Fibroblast of lung (primary cell): ENCODE measurements around the gene GAS2L2. TPM values are rescaled to one million over a fixed set of nuclear protein-coding genes. Genes with fewer than 3 reads are reported as not detected.
A peak's percentile ranks its signal among the peaks of the same experiment; 100 is the strongest.
"Not testable (repeated sequence)": the region's sequence is repeated elsewhere in the genome, so short reads cannot be mapped to it uniquely, and the experiment has no call there.

Experiments
- DNase-seq, 2 donors: peaks; one replicate each; pipeline versions ENCODE4 v3.0.0 to v3.0.0-alpha.2; 2010; ENCODE audit warnings: low read depth in 2 of 2
- H2AFZ ChIP-seq: 2 replicates; pipeline ENCODE4 v1.5.1; 2012; ENCODE audit warnings: low read length, control low read depth, inconsistent platforms
- H3K27ac ChIP-seq: 2 replicates; pipeline ENCODE4 v1.5.1; 2011; ENCODE audit warnings: low read length, control low read depth; ENCODE audit not compliant: insufficient read depth
- H3K27me3 ChIP-seq: 2 replicates; pipeline ENCODE4 v1.5.1; 2011; ENCODE audit warnings: mild to moderate bottlenecking, low read length; ENCODE audit not compliant: control insufficient read depth, insufficient read depth
- H3K36me3 ChIP-seq: 2 replicates; pipeline ENCODE4 v1.5.1; 2011; ENCODE audit warnings: low read length; ENCODE audit not compliant: control insufficient read depth, insufficient read depth
- H3K4me1 ChIP-seq: 2 replicates; pipeline ENCODE4 v1.5.1; 2011; ENCODE audit warnings: low read length; ENCODE audit not compliant: control insufficient read depth, insufficient read depth; ENCODE audit errors: extremely low read depth
- H3K4me2 ChIP-seq: 2 replicates; pipeline ENCODE4 v1.5.1; 2011; ENCODE audit warnings: low read length, control low read depth; ENCODE audit not compliant: insufficient read depth; ENCODE audit errors: extremely low read depth
- H3K4me3 ChIP-seq, 4 experiments: fragments of 200-600 bp in 1 of 4; sonication (generic) in 1 of 4; replicated peaks in 1 of 4; 2 replicates each; pipeline ENCODE4 v1.5.1; 2011 to 2016; ENCODE audit warnings: low read length in 4 of 4, low read depth in 3 of 4, mild to moderate bottlenecking in 3 of 4, control low read depth in 2 of 4, inconsistent platforms in 1 of 4, mixed read lengths in 1 of 4; ENCODE audit not compliant: insufficient read depth in 1 of 4; ENCODE audit errors: control extremely low read depth in 1 of 4
- H3K79me2 ChIP-seq: 2 replicates; pipeline ENCODE4 v1.5.1; 2012; ENCODE audit warnings: mild to moderate bottlenecking, low read length, inconsistent platforms; ENCODE audit not compliant: control insufficient read depth, insufficient read depth
- H3K9ac ChIP-seq: 2 replicates; pipeline ENCODE4 v1.5.1; 2011; ENCODE audit warnings: mild to moderate bottlenecking, low read length, control low read depth; ENCODE audit not compliant: insufficient read depth
- H3K9me3 ChIP-seq: 2 replicates; pipeline ENCODE4 v1.5.1; 2012; ENCODE audit warnings: low read depth, low read length; ENCODE audit not compliant: control insufficient read depth, insufficient read depth
- H4K20me1 ChIP-seq: 2 replicates; pipeline ENCODE4 v1.5.1; 2011; ENCODE audit warnings: low read length; ENCODE audit not compliant: control insufficient read depth, insufficient read depth; ENCODE audit errors: extremely low read depth
- EZH2 ChIP-seq: IDR thresholded peaks from 2 replicates; pipeline ENCODE4 v1.5.1; 2012; ENCODE audit warnings: low read length, control low read depth, mild to moderate bottlenecking; ENCODE audit errors: missing control alignments
- polyA plus RNA-seq, 2 donors: library from polyadenylated mRNA; depleted of rRNA in 1 of 2; stranded (reverse) in 1 of 2; unstranded in 1 of 2; fragments of >200 nt; gene quantifications; 2 replicates each; pipeline ENCODE4 v1.2.1, GENCODE V29; 2011 to 2012; ENCODE audit warnings: missing spikeins in 1 of 2
- total RNA-seq: library from RNA; depleted of rRNA; stranded (reverse); fragments of >200 nt; gene quantifications from 2 replicates; pipeline ENCODE4 v1.2.1, GENCODE V29; 2014
- TF ChIP-seq, protein P1 (sequence below), 2 donors: IDR thresholded peaks in 1 of 2; conservative IDR thresholded peaks in 1 of 2; 1 replicate in 1 of 2; 2 replicates in 1 of 2; pipeline ENCODE4 v1.5.1; 2011 to 2012; ENCODE audit warnings: low read length in 2 of 2, control low read depth in 1 of 2, inconsistent platforms in 1 of 2, low read depth in 1 of 2, mild to moderate bottlenecking in 1 of 2

Gene GAS2L2
- total and polyA plus RNA-seq, 2 donors (not counting 1 experiment from before 2014, with no cell fraction given): not detected

DNA sequence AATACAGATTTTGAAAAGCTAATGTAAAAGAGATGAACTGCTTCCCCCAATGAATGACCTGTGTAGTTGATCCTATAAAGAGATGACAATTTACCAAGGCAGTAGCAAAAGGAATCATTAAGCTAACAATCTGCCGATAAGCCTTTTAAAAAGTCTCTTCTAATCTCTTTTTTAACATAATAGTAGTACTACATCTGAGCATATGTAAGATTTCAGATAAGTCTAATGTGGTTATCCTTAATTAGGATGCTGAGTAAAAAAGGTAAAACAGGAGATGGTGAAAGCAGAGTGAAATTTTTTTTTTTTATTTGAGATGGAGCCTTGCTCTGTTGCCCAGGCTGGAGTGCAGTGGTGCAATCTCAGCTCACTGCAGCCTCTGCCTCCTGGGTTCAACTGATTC lies 47.8 kb downstream of the GAS2L2 start:
- no peak for TF ChIP-seq EZH2
- no peaks in the 10 kb centered on the region for H3K27me3 ChIP-seq
- DNase-seq: no peak
- H3K4me2 ChIP-seq: no peak overlapping the region
- peaks cover 1% of the 10 kb centered on the region for H3K36me3 ChIP-seq
- no peak overlapping the region for H3K4me3 ChIP-seq
- no peaks in the 10 kb centered on the region for H4K20me1 ChIP-seq
- no peak overlapping the region for H3K9ac ChIP-seq
- no peak overlapping the region for H3K27ac ChIP-seq
- no peak overlapping the region for H2AFZ ChIP-seq
- no peaks in the 10 kb centered on the region for H3K4me1 ChIP-seq
- no peaks in the 10 kb centered on the region for H3K79me2 ChIP-seq
- H3K9me3 ChIP-seq: no peaks in the 10 kb centered on the region

DNA sequence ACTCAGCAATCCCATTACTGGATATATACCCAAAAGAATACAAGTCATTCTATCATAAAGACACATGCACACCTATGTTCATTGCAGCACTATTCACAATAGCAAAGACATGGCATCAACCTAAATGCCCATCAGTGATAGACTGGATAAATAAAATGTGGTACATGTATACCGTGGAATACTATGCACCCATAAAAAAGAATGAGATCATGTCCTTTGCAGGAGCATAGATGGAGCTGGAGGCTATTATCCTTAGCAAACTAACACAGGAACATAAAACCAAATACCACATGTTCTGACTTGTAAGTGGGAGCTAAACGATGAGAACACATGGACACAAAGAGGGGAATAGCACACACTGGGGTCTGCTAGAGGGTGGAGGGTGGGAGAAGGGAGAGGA lies 49.7 kb downstream of the GAS2L2 start:
- not testable (repeated sequence) for H3K9me3 ChIP-seq, H3K4me1 ChIP-seq, H3K27me3 ChIP-seq, H4K20me1 ChIP-seq, H3K4me2 ChIP-seq, DNase-seq, H2AFZ ChIP-seq, H3K79me2 ChIP-seq, H3K36me3 ChIP-seq, H3K4me3 ChIP-seq, H3K9ac ChIP-seq, H3K27ac ChIP-seq

DNA sequence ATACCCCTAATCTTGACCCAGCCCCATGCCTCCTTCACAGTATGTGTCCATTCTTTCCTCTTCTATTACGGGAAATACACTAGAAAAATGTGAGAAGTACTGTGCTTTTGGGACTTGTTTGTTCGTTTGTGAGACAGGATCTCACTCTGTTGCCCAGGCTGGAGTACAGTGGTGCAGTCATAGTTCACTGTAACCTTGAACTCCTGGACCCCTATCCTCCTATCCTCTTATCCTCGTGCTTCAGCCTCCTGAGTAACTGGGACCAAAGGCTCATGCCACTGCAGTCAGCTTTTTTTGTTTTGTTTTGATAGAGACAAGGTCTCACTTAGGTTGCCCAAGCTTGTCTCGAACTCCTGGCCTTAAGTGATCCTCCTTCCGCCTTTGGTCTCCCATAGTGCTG lies 51.5 kb downstream of the GAS2L2 start:
- Histone ChIP-seq H3K79me2 (no peaks in the 10 kb centered on the region), H3K27ac (no peak overlapping the region), H3K4me3 (no peak overlapping the region), H3K36me3 (no peaks in the 10 kb centered on the region), H4K20me1 (no peaks in the 10 kb centered on the region), H3K4me2 (no peak overlapping the region), H3K9me3 (no peaks in the 10 kb centered on the region), H3K4me1 (no peaks in the 10 kb centered on the region), H3K9ac (no peak overlapping the region), H3K27me3 (no peaks in the 10 kb centered on the region), H2AFZ (no peak overlapping the region)
- TF ChIP-seq, protein P1, sequence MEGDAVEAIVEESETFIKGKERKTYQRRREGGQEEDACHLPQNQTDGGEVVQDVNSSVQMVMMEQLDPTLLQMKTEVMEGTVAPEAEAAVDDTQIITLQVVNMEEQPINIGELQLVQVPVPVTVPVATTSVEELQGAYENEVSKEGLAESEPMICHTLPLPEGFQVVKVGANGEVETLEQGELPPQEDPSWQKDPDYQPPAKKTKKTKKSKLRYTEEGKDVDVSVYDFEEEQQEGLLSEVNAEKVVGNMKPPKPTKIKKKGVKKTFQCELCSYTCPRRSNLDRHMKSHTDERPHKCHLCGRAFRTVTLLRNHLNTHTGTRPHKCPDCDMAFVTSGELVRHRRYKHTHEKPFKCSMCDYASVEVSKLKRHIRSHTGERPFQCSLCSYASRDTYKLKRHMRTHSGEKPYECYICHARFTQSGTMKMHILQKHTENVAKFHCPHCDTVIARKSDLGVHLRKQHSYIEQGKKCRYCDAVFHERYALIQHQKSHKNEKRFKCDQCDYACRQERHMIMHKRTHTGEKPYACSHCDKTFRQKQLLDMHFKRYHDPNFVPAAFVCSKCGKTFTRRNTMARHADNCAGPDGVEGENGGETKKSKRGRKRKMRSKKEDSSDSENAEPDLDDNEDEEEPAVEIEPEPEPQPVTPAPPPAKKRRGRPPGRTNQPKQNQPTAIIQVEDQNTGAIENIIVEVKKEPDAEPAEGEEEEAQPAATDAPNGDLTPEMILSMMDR (conservative IDR thresholded peaks at IDR 0.05 in 1 of 2, IDR thresholded peaks at IDR 0.05 in 1 of 2; ENCODE audit: low read depth in 1 of 2, low read length in 2 of 2): no peak
- no peak for DNase-seq

GRCh38 chr17:35700150-35700549 lies 52.9 kb downstream of the GAS2L2 start:
- H3K27ac ChIP-seq: no peak overlapping the region
- no peaks in the 10 kb centered on the region for H4K20me1 ChIP-seq
- H3K9me3 ChIP-seq: no peaks in the 10 kb centered on the region
- no peak overlapping the region for H3K4me2 ChIP-seq
- H3K79me2 ChIP-seq: no peaks in the 10 kb centered on the region
- H3K9ac ChIP-seq: no peak overlapping the region
- no peak overlapping the region for H3K4me3 ChIP-seq
- H2AFZ ChIP-seq: no peak overlapping the region
- DNase-seq: peak in 1 of 2 donors; percentile 37
- H3K27me3 ChIP-seq: no peaks in the 10 kb centered on the region
- H3K36me3 ChIP-seq: peaks cover 2% of the 10 kb centered on the region
- no peaks in the 10 kb centered on the region for H3K4me1 ChIP-seq
- TF ChIP-seq EZH2: no peak
- TF ChIP-seq, protein P1 (conservative IDR thresholded peaks at IDR 0.05 in 1 of 2, IDR thresholded peaks at IDR 0.05 in 1 of 2; ENCODE audit: low read depth in 1 of 2, low read length in 2 of 2): no peak
